HG02884 (cell line): Measurements from ENCODE around the gene MEAF6.
"Not testable (repeated sequence)": the region's sequence is repeated elsewhere in the genome, so short reads cannot be mapped to it uniquely, and the experiment has no call there.

Source experiments
- ATAC-seq: cut with Tn5 transposase; IDR thresholded peaks from one replicate; pipeline ENCODE4 v1.9.1; 2021; ENCODE audit warnings: mild to moderate bottlenecking, moderate library complexity; ENCODE audit not compliant: unreplicated experiment

MEAF6 gene

GRCh38 chr1:37514350-37515184, at the start of gene MEAF6:
TSS of gene MEAF6 (minus strand) at chr1:37514766. CDS start at chr1:37514746, 20 bp downstream.
- ATAC-seq, result peak; percentile 68

- no peak for ATAC-seq
These were observed 48.4 kb upstream of the MEAF6 start for GRCh38 chr1:37562984-37563383.

- ATAC-seq, result no peak
These were observed 46.9 kb upstream of the MEAF6 start for GRCh38 chr1:37561133-37562132.

GRCh38 chr1:37560401-37561132, 46.0 kb upstream of the MEAF6 start:
- ATAC-seq, result no peak

- not testable (repeated sequence) for ATAC-seq
These were observed 45.4 kb upstream of the MEAF6 start for GRCh38 chr1:37559957-37560379.

GRCh38 chr1:37559080-37559479, 44.5 kb upstream of the MEAF6 start:
- ATAC-seq, result no peak

GRCh38 chr1:37558411-37558810, 43.8 kb upstream of the MEAF6 start:
- no peak for ATAC-seq

GRCh38 chr1:37557402-37557801, 42.8 kb upstream of the MEAF6 start:
- ATAC-seq, result no peak

- no peak for ATAC-seq
These were observed 42.2 kb upstream of the MEAF6 start, which contains the start of gene DNALI1 for GRCh38 chr1:37556712-37557196. TSS of gene DNALI1 (plus strand) at chr1:37556940. CDS start at chr1:37556995, 55 bp downstream.

GRCh38 chr1:37553927-37554808, 39.6 kb upstream of the MEAF6 start, which contains the start of gene SNIP1:
TSS of gene SNIP1 (minus strand) at chr1:37554293. CDS start at chr1:37554229, 64 bp downstream.
- ATAC-seq, result peak; percentile 62

GRCh38 chr1:37553598-37553926, 39.0 kb upstream of the MEAF6 start:
- no peak for ATAC-seq

- ATAC-seq, result no peak
These were observed 34.8 kb upstream of the MEAF6 start for GRCh38 chr1:37549341-37549740.

- ATAC-seq, result no peak
These were observed 30.5 kb upstream of the MEAF6 start for GRCh38 chr1:37545019-37545418.

- ATAC-seq, result no peak
These were observed 30.0 kb upstream of the MEAF6 start for GRCh38 chr1:37544530-37544929.

- no peak for ATAC-seq
These were observed 25.6 kb upstream of the MEAF6 start for GRCh38 chr1:37540036-37540785.

- ATAC-seq, result not testable (repeated sequence)
These were observed 24.6 kb upstream of the MEAF6 start for GRCh38 chr1:37539154-37539553.

GRCh38 chr1:37537378-37537777, 22.8 kb upstream of the MEAF6 start:
- ATAC-seq, result no peak

GRCh38 chr1:37533317-37534093, 18.9 kb upstream of the MEAF6 start:
- ATAC-seq, result no peak
